Sigmoid colon (tissue), 4 donors: Measurements from ENCODE around the gene MDM2.

ENCODE experiments used
- POLR2A ChIP-seq, 2 donors: fragments of 450-650 bp; IDR thresholded peaks; one replicate each; pipeline ENCODE4 v1.6.1; 2016; ENCODE audit warnings: antibody characterized with exemption in 2 of 2, mild to moderate bottlenecking in 2 of 2, moderate library complexity in 2 of 2
- POLR2AphosphoS5 ChIP-seq, 4 donors: sonication (generic); formaldehyde crosslinking; IDR thresholded peaks; one replicate each; pipeline ENCODE4 v1.6.1; 2017; ENCODE audit warnings: antibody characterized with exemption in 4 of 4
- TF ChIP-seq, protein P1 (sequence below), 4 experiments: fragments of 450-650 bp in 3 of 4; fragments of 200-600 bp in 1 of 4; IDR thresholded peaks; one replicate each; pipeline ENCODE4 v1.5.1; 2016 to 2019; ENCODE audit warnings: antibody characterized with exemption in 4 of 4, mild to moderate bottlenecking in 3 of 4, moderate library complexity in 2 of 4

DNA sequence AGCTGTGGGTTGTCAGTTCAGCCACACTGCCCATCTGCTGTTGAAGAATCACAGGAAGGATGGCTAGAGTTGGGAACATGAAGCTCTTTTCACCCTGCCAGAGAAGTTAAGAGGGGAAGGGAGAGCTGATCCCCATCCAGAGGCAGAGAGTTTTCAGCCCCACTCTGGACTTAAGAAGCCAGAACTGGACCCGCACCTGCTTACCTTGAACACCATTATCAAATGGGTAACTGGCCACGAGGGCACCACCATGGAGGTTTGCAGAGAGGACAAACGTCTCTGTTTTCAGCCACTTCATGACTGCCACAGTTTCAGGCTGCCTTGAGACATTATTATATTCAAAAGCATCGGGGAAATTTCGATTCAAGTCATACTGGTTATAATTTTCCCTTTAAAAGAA is 62.0 kb downstream of the MDM2 start:
- TF ChIP-seq, protein P1, sequence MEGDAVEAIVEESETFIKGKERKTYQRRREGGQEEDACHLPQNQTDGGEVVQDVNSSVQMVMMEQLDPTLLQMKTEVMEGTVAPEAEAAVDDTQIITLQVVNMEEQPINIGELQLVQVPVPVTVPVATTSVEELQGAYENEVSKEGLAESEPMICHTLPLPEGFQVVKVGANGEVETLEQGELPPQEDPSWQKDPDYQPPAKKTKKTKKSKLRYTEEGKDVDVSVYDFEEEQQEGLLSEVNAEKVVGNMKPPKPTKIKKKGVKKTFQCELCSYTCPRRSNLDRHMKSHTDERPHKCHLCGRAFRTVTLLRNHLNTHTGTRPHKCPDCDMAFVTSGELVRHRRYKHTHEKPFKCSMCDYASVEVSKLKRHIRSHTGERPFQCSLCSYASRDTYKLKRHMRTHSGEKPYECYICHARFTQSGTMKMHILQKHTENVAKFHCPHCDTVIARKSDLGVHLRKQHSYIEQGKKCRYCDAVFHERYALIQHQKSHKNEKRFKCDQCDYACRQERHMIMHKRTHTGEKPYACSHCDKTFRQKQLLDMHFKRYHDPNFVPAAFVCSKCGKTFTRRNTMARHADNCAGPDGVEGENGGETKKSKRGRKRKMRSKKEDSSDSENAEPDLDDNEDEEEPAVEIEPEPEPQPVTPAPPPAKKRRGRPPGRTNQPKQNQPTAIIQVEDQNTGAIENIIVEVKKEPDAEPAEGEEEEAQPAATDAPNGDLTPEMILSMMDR (IDR thresholded peaks at IDR 0.05), result no peak
- TF ChIP-seq POLR2A (IDR thresholded peaks at IDR 0.05), result no peak
- no peak for TF ChIP-seq POLR2AphosphoS5 (IDR thresholded peaks at IDR 0.05)
